Natural killer cell (primary cell): ENCODE data around the gene PRDX2. TPM values are rescaled to one million over a fixed set of nuclear protein-coding genes. Genes with fewer than 3 reads are reported as not detected.

Experiments
- ATAC-seq, 3 donors: fragments of 150-1000 bp in 2 of 3; fragments of 200-7000 bp in 1 of 3; cut with Tn5 transposase; 1 replicate in 1 of 3; 2 replicates in 2 of 3; pipeline ENCODE4 v1.10.0; 2021; ENCODE audit warnings: mild to moderate bottlenecking in 2 of 3, moderate library complexity in 2 of 3
- DNase-seq, 2 donors: peaks; one replicate each; pipeline versions ENCODE4 v3.0.0 to v3.0.0-alpha.2; 2013 to 2021; ENCODE audit warnings: mixed read lengths in 1 of 2
- H3K27ac ChIP-seq: one replicate; pipeline ENCODE4 v1.5.1; 2013; ENCODE audit warnings: mild to moderate bottlenecking, low read length
- H3K27me3 ChIP-seq: one replicate; pipeline ENCODE4 v1.6.1; 2013; ENCODE audit warnings: low read length; ENCODE audit not compliant: control insufficient read depth, insufficient read depth
- H3K36me3 ChIP-seq: one replicate; pipeline ENCODE4 v1.6.1; 2013; ENCODE audit warnings: low read length; ENCODE audit not compliant: control insufficient read depth, insufficient read depth
- H3K4me1 ChIP-seq: one replicate; pipeline ENCODE4 v1.6.1; 2013; ENCODE audit warnings: low read length; ENCODE audit not compliant: control insufficient read depth, insufficient read depth
- H3K4me3 ChIP-seq: one replicate; pipeline ENCODE4 v1.5.1; 2013; ENCODE audit warnings: low read length
- H3K9me3 ChIP-seq: one replicate; pipeline ENCODE4 v1.6.1; 2013; ENCODE audit warnings: low read length; ENCODE audit not compliant: control insufficient read depth, insufficient read depth
- H3K27ac Mint-ChIP-seq, 2 donors: one replicate each; pipeline ENCODE4 v1.8.0; 2022; ENCODE audit warnings: mild to moderate bottlenecking in 2 of 2, mixed read lengths in 2 of 2, moderate library complexity in 1 of 2
- H3K27me3 Mint-ChIP-seq, 2 donors: one replicate each; pipeline ENCODE4 v1.8.0; 2022; ENCODE audit warnings: low read depth in 2 of 2, mixed read lengths in 2 of 2
- H3K36me3 Mint-ChIP-seq: one replicate; pipeline ENCODE4 v1.8.0; 2022; ENCODE audit warnings: mixed read lengths
- H3K4me1 Mint-ChIP-seq, 2 donors: one replicate each; pipeline ENCODE4 v1.8.0; 2022; ENCODE audit warnings: mixed read lengths in 2 of 2
- H3K4me3 Mint-ChIP-seq: one replicate; pipeline ENCODE4 v1.8.0; 2022; ENCODE audit warnings: mild to moderate bottlenecking, moderate library complexity, mixed read lengths
- H3K9me3 Mint-ChIP-seq, 2 donors: one replicate each; pipeline ENCODE4 v1.8.0; 2022; ENCODE audit warnings: mixed read lengths in 2 of 2
- CTCF ChIP-seq: fragments of 200-600 bp; IDR thresholded peaks from one replicate; pipeline ENCODE4 v1.8.0; 2022; ENCODE audit warnings: antibody characterized with exemption
- WGBS: methylation state at CpG from one replicate; pipeline ENCODE4 v1.1.7; 2013; ENCODE audit warnings: missing lambda C conversion rate; ENCODE audit not compliant: insufficient coverage; 5-methylcytosine and 5-hydroxymethylcytosine counted together
- intact Hi-C: fragments of 100-400 bp; cut with micrococcal nuclease; formaldehyde crosslinking; loops from one replicate; pipeline ENCODE4 v1.14.2; 2022
- total RNA-seq, 4 donors: library from RNA; stranded (reverse); fragments of 120-200 nt in 1 of 4; gene quantifications; one replicate each; pipeline versions ENCODE4 v1.2.3 to v1.2.4, GENCODE V29; 2013 to 2022

The PRDX2 gene
- total RNA-seq, 3 donors from 2014 or later (not counting 1 experiment from before 2014, with no cell fraction given) = 28.8 to 67.1 (median 66.9) TPM

- Histone ChIP-seq H3K36me3 (no peaks in the 10 kb centered on the region), H3K9me3 (no peaks in the 10 kb centered on the region), H3K27ac (peak overlapping the region; percentile 93), H3K4me3 (peak overlapping the region; percentile 95), H3K27me3 (no peaks in the 10 kb centered on the region), H3K4me1 (peaks cover 57% of the 10 kb centered on the region)
- Mint-ChIP-seq H3K27me3 (no peaks in the 10 kb centered on the region), H3K36me3 (no peaks in the 10 kb centered on the region), H3K4me3 (peak overlapping the region; percentile 96), H3K27ac (peak overlapping the region; percentile 97 to 99), H3K4me1 (peaks cover 28 to 38% of the 10 kb centered on the region in 2 donors), H3K9me3 (no peaks in the 10 kb centered on the region)
- DNase-seq = peak; percentile 94 to 95
- peak; percentile 35 to 56 (median 41) for ATAC-seq
- TF ChIP-seq CTCF = no peak
- intact Hi-C loops = loop anchor here (5.0 to 10.0 kb wide), 6 partner anchors 68 to 365 kb away; partner anchors contain the start of genes CALR, IER2, LYL1 and STX10
- under 1% methylated on average over 56 of the region's 56 CpGs for WGBS
Measured at GRCh38 chr19:12789904-12790619, 11.5 kb downstream of the PRDX2 start.

GRCh38 chr19:12789098-12789903, 12.3 kb downstream of the PRDX2 start:
- H3K4me3 ChIP-seq = peak overlapping the region; percentile 40
- Mint-ChIP-seq H3K27ac (peak overlapping the region; percentile 97 to 99), H3K9me3 (no peaks in the 10 kb centered on the region), H3K36me3 (no peaks in the 10 kb centered on the region), H3K4me1 (peaks cover 25 to 35% of the 10 kb centered on the region in 2 donors), H3K27me3 (no peaks in the 10 kb centered on the region), H3K4me3 (peak overlapping the region; percentile 96)
- intact Hi-C loops = loop anchor here (5.0 to 10.0 kb wide), 2 partner anchors 256 to 313 kb away; partner anchors contain the start of gene LYL1
- H3K9me3 ChIP-seq = no peaks in the 10 kb centered on the region
- H3K27me3 ChIP-seq = no peaks in the 10 kb centered on the region
- no peaks in the 10 kb centered on the region for H3K36me3 ChIP-seq
- TF ChIP-seq CTCF = no peak
- ATAC-seq (no peak), DNase-seq (no peak)
- H3K27ac ChIP-seq = peak overlapping the region; percentile 93
- H3K4me1 ChIP-seq = peaks cover 57% of the 10 kb centered on the region
- 2% methylated on average over 46 of the region's 46 CpGs for WGBS

- intact Hi-C loops = loop anchor here (5.0 to 10.0 kb wide), 2 partner anchors 256 to 314 kb away; partner anchors contain the start of gene LYL1
- peak overlapping the region; percentile 93 for H3K27ac ChIP-seq
- H3K27me3 ChIP-seq = no peaks in the 10 kb centered on the region
- DNase-seq (peak; percentile 51 to 84), ATAC-seq (no peak)
- TF ChIP-seq CTCF = no peak
- whole genome bisulfite sequencing = 16% methylated on average over 11 of the region's 12 CpGs
- Mint-ChIP-seq H3K9me3 (no peaks in the 10 kb centered on the region), H3K27me3 (no peaks in the 10 kb centered on the region), H3K4me3 (peak overlapping the region; percentile 86), H3K27ac (peak overlapping the region; percentile 97 to 99), H3K4me1 (peaks cover 19 to 30% of the 10 kb centered on the region in 2 donors), H3K36me3 (no peaks in the 10 kb centered on the region)
- no peaks in the 10 kb centered on the region for H3K9me3 ChIP-seq
- peak overlapping the region; percentile 40 for H3K4me3 ChIP-seq
- peaks cover 59% of the 10 kb centered on the region for H3K4me1 ChIP-seq
- H3K36me3 ChIP-seq = no peaks in the 10 kb centered on the region
Measured at GRCh38 chr19:12788682-12789097, 12.9 kb downstream of the PRDX2 start.
